Kidney (tissue), 14 donors: ENCODE results near the gene CHID1. TPM values are rescaled to one million over a fixed set of nuclear protein-coding genes. Genes with fewer than 3 reads are reported as not detected.
A peak's percentile ranks its signal among the peaks of the same experiment; 100 is the strongest.

Experiments used
- DNase-seq, 5 donors: peaks; one replicate each; pipeline ENCODE4 v3.0.0-alpha.2; 2013 to 2020
- FAIRE-seq: peaks from 2 replicates; lab custom pipeline; 2012; peaks lifted over from hg19 to GRCh38; lab: Jason Lieb, UNC
- H3K27ac ChIP-seq, 2 donors: one replicate each; pipeline ENCODE4 v1.7.0; 2013; ENCODE audit warnings: low read depth in 2 of 2, low read length in 2 of 2, inconsistent platforms in 1 of 2
- H3K27me3 ChIP-seq: one replicate; pipeline ENCODE4 v1.7.1; 2013; ENCODE audit warnings: low read length, inconsistent platforms; ENCODE audit not compliant: control insufficient read depth, insufficient read depth
- H3K36me3 ChIP-seq, 3 donors: one replicate each; pipeline versions ENCODE4 v1.7.0 to v1.7.1; 2013; ENCODE audit warnings: low read length in 3 of 3, control low read depth in 1 of 3, inconsistent platforms in 1 of 3; ENCODE audit not compliant: insufficient read depth in 3 of 3, control insufficient read depth in 2 of 3
- H3K4me1 ChIP-seq, 3 donors: one replicate each; pipeline versions ENCODE4 v1.7.0 to v1.7.1; 2013; ENCODE audit warnings: low read length in 3 of 3, inconsistent platforms in 1 of 3, low read depth in 1 of 3; ENCODE audit not compliant: control insufficient read depth in 2 of 3, insufficient read depth in 2 of 3
- H3K4me3 ChIP-seq, 3 donors: one replicate each; pipeline versions ENCODE4 v1.7.0 to v1.8.1; 2013; ENCODE audit warnings: low read length in 3 of 3, control low read depth in 1 of 3, inconsistent platforms in 1 of 3
- H3K9ac ChIP-seq, 3 donors: one replicate each; pipeline versions ENCODE4 v1.7.0 to v1.7.1; 2013; ENCODE audit warnings: low read length in 3 of 3, control low read depth in 1 of 3, inconsistent platforms in 1 of 3
- H3K9me3 ChIP-seq, 3 donors: one replicate each; pipeline versions ENCODE4 v1.7.0 to v1.7.1; 2013; ENCODE audit warnings: low read length in 3 of 3, control low read depth in 1 of 3, inconsistent platforms in 1 of 3; ENCODE audit not compliant: control insufficient read depth in 2 of 3, insufficient read depth in 1 of 3
- intact Hi-C: fragments of 100-400 bp; cut with DNase I; formaldehyde crosslinking; loops from one replicate; pipeline ENCODE4 v1.11.1; 2022
- polyA plus RNA-seq: library from polyadenylated mRNA; stranded (reverse); fragments of 350-450 nt; fragmentation: Illumina TruSeq; extraction: RNeasy Lipid Tissue Mini Kit (QIAGEN cat#74804); gene quantifications from one replicate; pipeline ENCODE4 v1.2.3, GENCODE V29; 2014; ENCODE audit warnings: low read depth, low replicate concordance; ENCODE audit not compliant: insufficient read depth
- total RNA-seq: library from RNA; stranded (reverse); fragmentation: NEBNext Ultra II Directional; extraction: Animal tissue kit (Norgen Biotek cat#: 25700); gene quantifications from one replicate; pipeline ENCODE4 v1.2.1, GENCODE V29; 2021
- TF ChIP-seq, protein P1 (sequence below): IDR thresholded peaks from 3 replicates; pipeline ENCODE4 v1.5.1; 2012; ENCODE audit warnings: mild to moderate bottlenecking, moderate library complexity, borderline replicate concordance; ENCODE audit not compliant: insufficient read depth; ENCODE audit errors: extremely low read depth
- donor health status: control.
- donor health status: control.
- donor health status: control.
- donor health status: control.
- donor health status: control.
- donor health status: DM: yes; HTN: yes; CAD: no.
- donor health status: Normal renal cell carcinoma (clear cell type).

Gene CHID1
- total and polyA plus RNA-seq, 2 donors from 2014 or later, result 82.2 to 128 TPM

DNA sequence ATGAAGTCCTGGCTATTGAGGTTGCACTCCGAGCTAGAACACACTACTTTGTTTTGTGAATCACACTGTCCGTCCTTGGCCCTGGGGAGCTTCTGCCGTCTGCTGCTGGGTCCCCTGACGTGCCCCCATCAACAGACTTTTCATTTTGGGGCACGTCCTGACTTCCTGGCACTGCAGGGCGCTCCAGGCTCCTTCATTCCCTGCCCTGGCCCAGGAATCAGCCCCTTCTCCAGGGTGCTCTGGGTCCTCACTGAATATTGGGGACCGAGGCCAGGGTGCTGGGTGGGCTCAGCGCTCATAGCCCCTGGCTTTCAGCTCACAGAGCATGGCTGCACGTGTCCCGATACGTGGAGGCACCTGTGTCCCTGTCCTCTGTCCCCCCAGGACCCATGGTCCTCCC lies 45.7 kb downstream of the CHID1 start:
- no peaks in the 10 kb centered on the region for H3K27me3 ChIP-seq
- no peak overlapping the region for H3K9ac ChIP-seq
- H3K9me3 ChIP-seq, result no peaks in the 10 kb centered on the region
- FAIRE-seq (no peak), DNase-seq (no peak)
- no peak overlapping the region for H3K27ac ChIP-seq
- peaks cover 0 to 22% (median 8%) of the 10 kb centered on the region in 3 donors for H3K4me1 ChIP-seq
- TF ChIP-seq, protein P1, sequence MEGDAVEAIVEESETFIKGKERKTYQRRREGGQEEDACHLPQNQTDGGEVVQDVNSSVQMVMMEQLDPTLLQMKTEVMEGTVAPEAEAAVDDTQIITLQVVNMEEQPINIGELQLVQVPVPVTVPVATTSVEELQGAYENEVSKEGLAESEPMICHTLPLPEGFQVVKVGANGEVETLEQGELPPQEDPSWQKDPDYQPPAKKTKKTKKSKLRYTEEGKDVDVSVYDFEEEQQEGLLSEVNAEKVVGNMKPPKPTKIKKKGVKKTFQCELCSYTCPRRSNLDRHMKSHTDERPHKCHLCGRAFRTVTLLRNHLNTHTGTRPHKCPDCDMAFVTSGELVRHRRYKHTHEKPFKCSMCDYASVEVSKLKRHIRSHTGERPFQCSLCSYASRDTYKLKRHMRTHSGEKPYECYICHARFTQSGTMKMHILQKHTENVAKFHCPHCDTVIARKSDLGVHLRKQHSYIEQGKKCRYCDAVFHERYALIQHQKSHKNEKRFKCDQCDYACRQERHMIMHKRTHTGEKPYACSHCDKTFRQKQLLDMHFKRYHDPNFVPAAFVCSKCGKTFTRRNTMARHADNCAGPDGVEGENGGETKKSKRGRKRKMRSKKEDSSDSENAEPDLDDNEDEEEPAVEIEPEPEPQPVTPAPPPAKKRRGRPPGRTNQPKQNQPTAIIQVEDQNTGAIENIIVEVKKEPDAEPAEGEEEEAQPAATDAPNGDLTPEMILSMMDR, result no peak
- intact Hi-C loops, result no loop called here
- no peak overlapping the region for H3K4me3 ChIP-seq
- H3K36me3 ChIP-seq, result no peaks in the 10 kb centered on the region

DNA sequence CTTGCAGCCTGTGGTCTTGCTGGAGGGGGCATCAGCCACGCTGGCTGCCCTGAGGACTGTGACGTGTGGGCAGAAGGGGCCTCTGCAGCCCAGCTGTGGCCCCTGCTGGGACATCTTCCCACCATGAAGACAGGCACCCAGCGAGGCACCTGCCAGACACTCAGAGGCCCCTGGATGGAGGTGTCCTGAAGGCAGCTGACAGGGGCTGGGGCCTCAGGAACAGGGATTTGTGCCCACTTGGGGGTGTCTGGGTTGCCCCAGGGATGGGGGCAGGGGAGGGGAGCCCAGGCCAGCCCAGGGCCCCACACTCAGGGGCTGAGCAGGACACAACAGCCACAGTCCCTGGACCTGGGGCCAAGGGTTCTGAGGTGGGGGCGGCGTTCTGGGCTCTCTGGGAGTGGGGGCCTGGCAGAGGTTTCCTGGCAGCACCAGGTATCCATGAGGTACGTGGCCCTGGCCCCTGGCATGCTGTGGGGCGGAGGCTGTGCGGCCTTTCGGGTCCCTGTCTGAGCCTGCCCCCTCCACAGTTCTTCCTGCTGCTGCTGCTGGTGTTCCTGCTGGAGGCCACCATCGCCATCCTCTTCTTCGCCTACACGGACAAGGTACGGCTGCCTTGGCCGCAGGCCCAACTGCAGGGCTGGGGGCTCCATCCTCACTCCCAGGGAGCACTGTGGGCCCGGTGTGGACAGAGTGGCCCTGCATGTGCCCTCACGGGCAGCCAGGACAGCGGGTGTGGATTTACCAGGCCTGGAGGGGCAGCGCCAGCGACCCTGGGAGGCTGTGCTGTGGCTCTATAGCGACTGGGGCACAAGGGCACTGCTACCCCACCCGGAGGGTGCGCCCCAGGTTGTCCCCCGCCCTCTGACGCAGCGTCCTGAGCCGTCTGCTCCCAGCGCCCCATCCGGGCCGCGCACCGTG lies 46.4 kb downstream of the CHID1 start:
- Histone ChIP-seq H3K4me1 (peaks cover 0 to 28% (median 13%) of the 10 kb centered on the region in 3 donors), H3K4me3 (no peak overlapping the region), H3K9me3 (no peaks in the 10 kb centered on the region), H3K27ac (peak overlapping the region in 1 of 2 donors; percentile 70), H3K27me3 (no peaks in the 10 kb centered on the region), H3K9ac (no peak overlapping the region), H3K36me3 (no peaks in the 10 kb centered on the region)
- intact Hi-C loops, result no loop called here
- DNase-seq, result no peak
- no peak for FAIRE-seq
- TF ChIP-seq, protein P1, result no peak

DNA sequence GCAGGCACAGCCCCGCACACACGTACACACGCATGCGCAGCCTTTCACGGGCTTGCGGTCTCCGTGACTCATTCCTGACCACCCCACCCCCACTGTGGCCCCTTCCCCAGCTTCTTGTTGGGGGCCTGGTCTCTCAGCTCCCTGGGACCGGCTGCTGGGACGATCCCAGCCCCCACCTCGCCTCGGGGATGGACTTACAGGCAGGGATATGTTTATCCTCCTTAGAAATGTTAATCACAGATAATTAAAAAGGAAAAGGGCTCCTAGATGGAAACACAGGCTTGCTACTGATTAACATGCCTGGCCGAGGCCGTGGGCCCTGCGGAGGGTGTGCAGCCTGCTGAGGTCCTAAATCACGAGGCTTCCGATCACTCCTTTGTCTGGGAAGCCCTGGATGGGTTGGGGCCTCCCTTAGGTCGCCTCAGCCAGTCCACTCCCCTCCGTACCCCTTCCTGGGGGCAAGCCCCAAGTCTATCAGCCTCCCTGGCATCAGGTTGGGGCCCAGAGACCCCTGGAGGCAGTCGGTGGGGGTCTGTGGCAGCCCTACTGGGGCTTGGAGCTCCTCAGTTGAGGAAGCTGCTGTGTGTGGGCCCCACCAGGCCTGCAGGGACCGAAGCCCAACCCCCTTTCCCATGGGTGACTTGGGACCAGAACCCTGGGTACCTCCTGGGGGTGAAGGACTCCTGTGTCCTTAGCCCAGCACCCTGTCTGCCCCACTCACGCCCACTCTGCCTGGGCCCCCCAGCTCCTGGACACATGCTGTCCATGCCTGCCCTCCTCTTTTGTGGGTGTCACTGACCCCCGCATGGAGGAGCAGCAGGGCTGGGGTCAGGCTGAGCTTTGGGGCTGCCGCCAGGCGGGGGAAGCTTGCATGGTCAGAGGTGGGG lies 47.3 kb downstream of the CHID1 start:
- H3K36me3 ChIP-seq, result no peaks in the 10 kb centered on the region
- DNase-seq (peak in 4 of 5 donors; percentile 79 to 89 (median 80)), FAIRE-seq (no peak)
- no peak overlapping the region for H3K4me3 ChIP-seq
- TF ChIP-seq, protein P1, result no peak
- intact Hi-C loops, result no loop called here
- H3K27ac ChIP-seq, result peak overlapping the region in 1 of 2 donors; percentile 70
- H3K9ac ChIP-seq, result no peak overlapping the region
- no peaks in the 10 kb centered on the region for H3K9me3 ChIP-seq
- H3K27me3 ChIP-seq, result no peaks in the 10 kb centered on the region
- peaks cover 0 to 32% (median 13%) of the 10 kb centered on the region in 3 donors for H3K4me1 ChIP-seq
